Natural killer cell (primary cell): ENCODE data around the gene RAB6B. TPM values are rescaled to one million over a fixed set of nuclear protein-coding genes. Genes with fewer than 3 reads are reported as not detected.

Experiments
- ATAC-seq, 3 donors: fragments of 150-1000 bp in 2 of 3; fragments of 200-7000 bp in 1 of 3; cut with Tn5 transposase; 1 replicate in 1 of 3; 2 replicates in 2 of 3; pipeline ENCODE4 v1.10.0; 2021; ENCODE audit warnings: mild to moderate bottlenecking in 2 of 3, moderate library complexity in 2 of 3
- DNase-seq, 2 donors: peaks; one replicate each; pipeline versions ENCODE4 v3.0.0 to v3.0.0-alpha.2; 2013 to 2021; ENCODE audit warnings: mixed read lengths in 1 of 2
- H3K27ac ChIP-seq: one replicate; pipeline ENCODE4 v1.5.1; 2013; ENCODE audit warnings: mild to moderate bottlenecking, low read length
- H3K27me3 ChIP-seq: one replicate; pipeline ENCODE4 v1.6.1; 2013; ENCODE audit warnings: low read length; ENCODE audit not compliant: control insufficient read depth, insufficient read depth
- H3K36me3 ChIP-seq: one replicate; pipeline ENCODE4 v1.6.1; 2013; ENCODE audit warnings: low read length; ENCODE audit not compliant: control insufficient read depth, insufficient read depth
- H3K4me1 ChIP-seq: one replicate; pipeline ENCODE4 v1.6.1; 2013; ENCODE audit warnings: low read length; ENCODE audit not compliant: control insufficient read depth, insufficient read depth
- H3K4me3 ChIP-seq: one replicate; pipeline ENCODE4 v1.5.1; 2013; ENCODE audit warnings: low read length
- H3K9me3 ChIP-seq: one replicate; pipeline ENCODE4 v1.6.1; 2013; ENCODE audit warnings: low read length; ENCODE audit not compliant: control insufficient read depth, insufficient read depth
- H3K27ac Mint-ChIP-seq, 2 donors: one replicate each; pipeline ENCODE4 v1.8.0; 2022; ENCODE audit warnings: mild to moderate bottlenecking in 2 of 2, mixed read lengths in 2 of 2, moderate library complexity in 1 of 2
- H3K27me3 Mint-ChIP-seq, 2 donors: one replicate each; pipeline ENCODE4 v1.8.0; 2022; ENCODE audit warnings: low read depth in 2 of 2, mixed read lengths in 2 of 2
- H3K36me3 Mint-ChIP-seq: one replicate; pipeline ENCODE4 v1.8.0; 2022; ENCODE audit warnings: mixed read lengths
- H3K4me1 Mint-ChIP-seq, 2 donors: one replicate each; pipeline ENCODE4 v1.8.0; 2022; ENCODE audit warnings: mixed read lengths in 2 of 2
- H3K4me3 Mint-ChIP-seq: one replicate; pipeline ENCODE4 v1.8.0; 2022; ENCODE audit warnings: mild to moderate bottlenecking, moderate library complexity, mixed read lengths
- H3K9me3 Mint-ChIP-seq, 2 donors: one replicate each; pipeline ENCODE4 v1.8.0; 2022; ENCODE audit warnings: mixed read lengths in 2 of 2
- CTCF ChIP-seq: fragments of 200-600 bp; IDR thresholded peaks from one replicate; pipeline ENCODE4 v1.8.0; 2022; ENCODE audit warnings: antibody characterized with exemption
- WGBS: methylation state at CpG from one replicate; pipeline ENCODE4 v1.1.7; 2013; ENCODE audit warnings: missing lambda C conversion rate; ENCODE audit not compliant: insufficient coverage; 5-methylcytosine and 5-hydroxymethylcytosine counted together
- intact Hi-C: fragments of 100-400 bp; cut with micrococcal nuclease; formaldehyde crosslinking; loops from one replicate; pipeline ENCODE4 v1.14.2; 2022
- total RNA-seq, 4 donors: library from RNA; stranded (reverse); fragments of 120-200 nt in 1 of 4; gene quantifications; one replicate each; pipeline versions ENCODE4 v1.2.3 to v1.2.4, GENCODE V29; 2013 to 2022

The RAB6B gene
- total RNA-seq, 3 donors from 2014 or later (not counting 1 experiment from before 2014, with no cell fraction given), result 1.4 to 2.7 (median 1.6) TPM

DNA sequence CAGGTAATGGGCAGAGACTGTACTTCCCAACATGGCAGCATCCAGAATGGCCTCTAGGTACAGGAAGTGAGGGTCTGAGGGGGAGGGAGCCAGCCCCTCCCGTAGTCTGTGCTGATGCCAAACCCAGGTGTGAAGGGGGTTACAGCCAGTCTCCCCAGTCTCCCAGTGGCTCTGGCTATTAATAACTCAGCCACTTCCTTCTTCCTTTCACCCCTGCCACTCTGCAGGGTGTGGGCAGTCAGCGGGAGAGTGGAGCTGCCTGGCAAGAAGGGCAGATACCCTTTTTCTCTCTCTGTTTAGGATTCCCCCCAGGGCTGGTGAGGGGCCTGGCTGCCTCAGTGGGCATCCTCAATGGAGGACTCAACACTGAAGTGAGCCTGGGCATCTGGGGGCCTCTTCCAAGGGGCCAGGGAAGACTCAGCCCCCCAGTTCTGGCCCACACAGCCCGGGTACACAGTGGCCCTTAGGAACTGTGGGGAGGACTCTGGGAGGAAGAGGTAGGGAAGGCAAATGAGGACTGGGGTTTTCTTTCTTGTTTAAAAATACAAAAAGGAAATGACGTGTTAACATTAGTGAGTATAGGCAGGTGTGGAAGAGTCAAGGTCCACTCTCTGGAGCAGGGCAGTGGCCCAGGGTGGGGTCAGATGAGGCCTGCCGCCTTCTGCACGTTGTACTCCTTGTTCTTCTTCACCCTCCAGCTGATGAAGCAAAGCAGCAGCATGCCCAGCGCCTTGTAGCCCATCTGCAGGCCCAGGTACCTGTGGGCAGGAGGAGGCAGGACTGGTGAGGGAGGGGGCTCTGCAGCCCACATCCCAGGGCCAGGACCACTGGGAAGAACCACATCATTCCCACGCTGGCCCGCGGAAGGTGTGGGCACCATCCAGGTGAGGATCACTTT is 38.6 kb upstream of the RAB6B start:
- no peaks in the 10 kb centered on the region for H3K4me1 Mint-ChIP-seq
- intact Hi-C loops, result loop anchor here (5.0 kb wide), 1 partner anchor 538 kb away; no protein-coding TSS in a partner anchor

DNA sequence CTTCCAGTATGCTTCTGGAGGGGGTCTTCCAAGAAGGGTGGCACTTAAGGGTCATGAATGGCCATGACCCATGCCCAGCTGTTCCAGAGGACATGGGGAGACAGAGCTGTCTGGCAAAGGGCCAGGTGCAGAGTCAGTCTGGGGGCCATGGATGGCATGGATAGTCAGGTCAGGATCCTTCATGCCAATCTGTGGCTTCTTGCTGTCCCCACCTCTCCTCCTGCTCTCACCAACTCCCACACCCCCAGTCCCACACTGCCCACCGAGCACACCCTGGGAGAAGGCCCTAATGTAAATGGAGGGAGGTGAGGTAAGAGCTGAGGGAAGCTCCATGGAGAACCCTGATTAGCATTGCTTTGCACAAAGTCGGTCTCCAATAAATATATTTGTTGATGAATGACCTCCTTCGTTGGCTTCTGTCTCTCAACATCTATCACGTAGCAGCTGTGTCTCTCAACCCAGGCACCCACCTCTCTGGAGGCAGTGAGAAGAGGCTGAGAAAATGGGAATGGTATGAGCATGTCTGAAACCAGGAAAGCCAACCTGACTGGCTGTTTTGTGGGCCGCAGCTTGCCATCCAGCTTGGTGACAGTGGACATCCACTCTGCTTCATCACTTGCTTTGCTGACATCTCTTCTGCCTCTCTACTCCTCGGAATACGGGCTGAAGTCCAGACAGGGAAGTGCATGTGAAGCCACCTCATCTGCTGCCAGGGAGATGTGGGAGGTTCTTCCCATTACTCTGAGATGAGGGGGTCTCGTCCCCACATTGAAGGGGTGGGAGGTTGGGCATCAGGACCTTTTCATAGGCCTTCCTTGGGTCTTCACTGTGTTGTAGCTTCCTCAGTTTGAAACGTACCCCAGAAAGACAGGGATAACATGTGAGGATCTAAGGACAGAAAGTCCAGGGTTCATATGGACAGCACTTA is 37.7 kb upstream of the RAB6B start:
- H3K4me3 ChIP-seq, result no peak overlapping the region
- H3K36me3 ChIP-seq, result no peaks in the 10 kb centered on the region
- Mint-ChIP-seq H3K4me3 (no peak overlapping the region), H3K27ac (no peak overlapping the region), H3K36me3 (no peaks in the 10 kb centered on the region), H3K27me3 (peaks cover 0 to 8% of the 10 kb centered on the region in 2 donors), H3K9me3 (no peaks in the 10 kb centered on the region), H3K4me1 (no peaks in the 10 kb centered on the region)
- DNase-seq (no peak), ATAC-seq (no peak)
- intact Hi-C loops, result loop anchor here (5.0 kb wide), 1 partner anchor 539 kb away; no protein-coding TSS in a partner anchor
- TF ChIP-seq CTCF, result no peak
- H3K4me1 ChIP-seq, result no peaks in the 10 kb centered on the region
- no peak overlapping the region for H3K27ac ChIP-seq
- H3K27me3 ChIP-seq, result no peaks in the 10 kb centered on the region
- no peaks in the 10 kb centered on the region for H3K9me3 ChIP-seq
- WGBS, result 88% methylated on average over 8 of the region's 9 CpGs

More for the DNA sequence above, 38.6 kb upstream of the RAB6B start:
- Mint-ChIP-seq H3K9me3 (no peaks in the 10 kb centered on the region), H3K27me3 (peaks cover 0 to 2% of the 10 kb centered on the region in 2 donors), H3K36me3 (no peaks in the 10 kb centered on the region), H3K27ac (no peak overlapping the region), H3K4me3 (no peak overlapping the region)
- H3K4me1 ChIP-seq, result no peaks in the 10 kb centered on the region
- 62% methylated on average over 10 of the region's 10 CpGs for WGBS
- DNase-seq (no peak), ATAC-seq (no peak)
- TF ChIP-seq CTCF, result no peak
- no peak overlapping the region for H3K27ac ChIP-seq
- H3K36me3 ChIP-seq, result no peaks in the 10 kb centered on the region
- H3K4me3 ChIP-seq, result no peak overlapping the region
- H3K27me3 ChIP-seq, result no peaks in the 10 kb centered on the region
- no peaks in the 10 kb centered on the region for H3K9me3 ChIP-seq

- DNase-seq, result no peak
- peaks cover 9 to 13% of the 10 kb centered on the region in 2 donors for H3K27me3 Mint-ChIP-seq
- no peak overlapping the region for H3K4me3 ChIP-seq
- 91% methylated on average over 6 of the region's 6 CpGs for WGBS
- no peaks in the 10 kb centered on the region for H3K9me3 ChIP-seq
- H3K27ac Mint-ChIP-seq, result no peak overlapping the region
- TF ChIP-seq CTCF, result no peak
- H3K36me3 ChIP-seq, result no peaks in the 10 kb centered on the region
- no peak overlapping the region for H3K4me3 Mint-ChIP-seq
- no peaks in the 10 kb centered on the region for H3K9me3 Mint-ChIP-seq
- no peaks in the 10 kb centered on the region for H3K27me3 ChIP-seq
- no peak overlapping the region for H3K27ac ChIP-seq
- peaks cover 7% of the 10 kb centered on the region for H3K4me1 ChIP-seq
- intact Hi-C loops, result loop anchor here (5.0 kb wide), 1 partner anchor 540 kb away; no protein-coding TSS in a partner anchor
- H3K4me1 Mint-ChIP-seq, result peaks cover 5 to 10% of the 10 kb centered on the region in 2 donors
- no peaks in the 10 kb centered on the region for H3K36me3 Mint-ChIP-seq
- ATAC-seq, result no peak
Observed at GRCh38 chr3:133932009-133932408, 36.3 kb upstream of the RAB6B start.
